ENCODE data around the gene ZNF263.

DNA sequence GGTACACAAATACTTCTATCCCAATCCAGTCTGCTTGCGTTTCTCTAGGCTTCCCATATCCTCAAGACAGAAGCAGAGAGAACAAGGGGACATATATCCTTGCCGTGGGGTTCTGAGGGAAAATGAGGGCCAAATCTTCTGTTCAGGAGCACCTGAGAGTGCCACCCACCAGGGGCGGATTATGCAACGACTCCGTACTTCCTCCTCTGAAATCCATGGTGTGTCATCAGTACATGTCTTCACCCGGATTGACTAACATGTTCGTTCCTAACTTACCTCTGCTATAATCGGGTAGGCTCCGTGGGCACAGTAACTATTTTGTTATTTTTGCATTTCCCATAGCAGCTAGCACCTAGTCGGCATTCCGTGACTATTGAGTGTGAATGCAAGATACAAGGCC, 40.6 kb upstream of the ZNF263 start:
- TF ChIP-seq, protein P1, sequence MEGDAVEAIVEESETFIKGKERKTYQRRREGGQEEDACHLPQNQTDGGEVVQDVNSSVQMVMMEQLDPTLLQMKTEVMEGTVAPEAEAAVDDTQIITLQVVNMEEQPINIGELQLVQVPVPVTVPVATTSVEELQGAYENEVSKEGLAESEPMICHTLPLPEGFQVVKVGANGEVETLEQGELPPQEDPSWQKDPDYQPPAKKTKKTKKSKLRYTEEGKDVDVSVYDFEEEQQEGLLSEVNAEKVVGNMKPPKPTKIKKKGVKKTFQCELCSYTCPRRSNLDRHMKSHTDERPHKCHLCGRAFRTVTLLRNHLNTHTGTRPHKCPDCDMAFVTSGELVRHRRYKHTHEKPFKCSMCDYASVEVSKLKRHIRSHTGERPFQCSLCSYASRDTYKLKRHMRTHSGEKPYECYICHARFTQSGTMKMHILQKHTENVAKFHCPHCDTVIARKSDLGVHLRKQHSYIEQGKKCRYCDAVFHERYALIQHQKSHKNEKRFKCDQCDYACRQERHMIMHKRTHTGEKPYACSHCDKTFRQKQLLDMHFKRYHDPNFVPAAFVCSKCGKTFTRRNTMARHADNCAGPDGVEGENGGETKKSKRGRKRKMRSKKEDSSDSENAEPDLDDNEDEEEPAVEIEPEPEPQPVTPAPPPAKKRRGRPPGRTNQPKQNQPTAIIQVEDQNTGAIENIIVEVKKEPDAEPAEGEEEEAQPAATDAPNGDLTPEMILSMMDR (IDR thresholded peaks at IDR 0.05; ENCODE audit: borderline replicate concordance, extremely low read depth, low read length, poor library complexity, severe bottlenecking) = no peak
- TF ChIP-seq EZH2 (IDR thresholded peaks at IDR 0.05; ENCODE audit: borderline replicate concordance, low read depth, low read length, severe bottlenecking) = no peak
